Memory B cell (primary cell): ENCODE results near the gene CSNK1G1.

Experiments
- ATAC-seq: fragments of 150-1000 bp; cut with Tn5 transposase; 2 replicates; pipeline ENCODE4 v1.10.0; 2021; ENCODE audit warnings: low read depth, mild to moderate bottlenecking, moderate library complexity
- DNase-seq, 2 donors: peaks; one replicate each; pipeline ENCODE4 v3.0.0; 2022; ENCODE audit warnings: low spot score in 2 of 2
- H3K27ac Mint-ChIP-seq: one replicate; pipeline ENCODE4 v1.8.0; 2022; ENCODE audit warnings: mild to moderate bottlenecking, moderate library complexity, mixed read lengths
- H3K27me3 Mint-ChIP-seq: one replicate; pipeline ENCODE4 v1.8.0; 2022; ENCODE audit warnings: mixed read lengths
- H3K36me3 Mint-ChIP-seq: one replicate; pipeline ENCODE4 v1.8.0; 2022; ENCODE audit warnings: mild to moderate bottlenecking, mixed read lengths
- H3K4me1 Mint-ChIP-seq: one replicate; pipeline ENCODE4 v1.8.0; 2022; ENCODE audit warnings: mixed read lengths
- H3K4me3 Mint-ChIP-seq: one replicate; pipeline ENCODE4 v1.8.0; 2022; ENCODE audit warnings: mild to moderate bottlenecking, moderate library complexity, mixed read lengths
- H3K9me3 Mint-ChIP-seq: one replicate; pipeline ENCODE4 v1.8.0; 2022; ENCODE audit warnings: mixed read lengths

Gene CSNK1G1

GRCh38 chr15:64161688-64162477 lies 194.1 kb downstream of the CSNK1G1 start:
- Mint-ChIP-seq H3K4me1 (peaks cover 49% of the 10 kb centered on the region), H3K27ac (peak overlapping the region; percentile 88), H3K27me3 (no peaks in the 10 kb centered on the region), H3K4me3 (peak overlapping the region; percentile 91), H3K36me3 (peaks cover 27% of the 10 kb centered on the region), H3K9me3 (no peaks in the 10 kb centered on the region)
- no peak for DNase-seq
- no peak for ATAC-seq

GRCh38 chr15:64158363-64159134 lies 197.4 kb downstream of the CSNK1G1 start:
- ATAC-seq (no peak), DNase-seq (no peak)
- no peaks in the 10 kb centered on the region for H3K27me3 Mint-ChIP-seq
- H3K36me3 Mint-ChIP-seq, result peaks cover 39% of the 10 kb centered on the region
- peak overlapping the region; percentile 61 for H3K27ac Mint-ChIP-seq
- peaks cover 46% of the 10 kb centered on the region for H3K4me1 Mint-ChIP-seq
- no peak overlapping the region for H3K4me3 Mint-ChIP-seq
- H3K9me3 Mint-ChIP-seq, result no peaks in the 10 kb centered on the region

GRCh38 chr15:64157599-64158125 lies 198.3 kb downstream of the CSNK1G1 start:
- Mint-ChIP-seq H3K9me3 (no peaks in the 10 kb centered on the region), H3K27ac (peak overlapping the region; percentile 30), H3K4me1 (peaks cover 46% of the 10 kb centered on the region), H3K36me3 (peaks cover 39% of the 10 kb centered on the region), H3K27me3 (no peaks in the 10 kb centered on the region), H3K4me3 (no peak overlapping the region)
- ATAC-seq (no peak), DNase-seq (no peak)

DNA sequence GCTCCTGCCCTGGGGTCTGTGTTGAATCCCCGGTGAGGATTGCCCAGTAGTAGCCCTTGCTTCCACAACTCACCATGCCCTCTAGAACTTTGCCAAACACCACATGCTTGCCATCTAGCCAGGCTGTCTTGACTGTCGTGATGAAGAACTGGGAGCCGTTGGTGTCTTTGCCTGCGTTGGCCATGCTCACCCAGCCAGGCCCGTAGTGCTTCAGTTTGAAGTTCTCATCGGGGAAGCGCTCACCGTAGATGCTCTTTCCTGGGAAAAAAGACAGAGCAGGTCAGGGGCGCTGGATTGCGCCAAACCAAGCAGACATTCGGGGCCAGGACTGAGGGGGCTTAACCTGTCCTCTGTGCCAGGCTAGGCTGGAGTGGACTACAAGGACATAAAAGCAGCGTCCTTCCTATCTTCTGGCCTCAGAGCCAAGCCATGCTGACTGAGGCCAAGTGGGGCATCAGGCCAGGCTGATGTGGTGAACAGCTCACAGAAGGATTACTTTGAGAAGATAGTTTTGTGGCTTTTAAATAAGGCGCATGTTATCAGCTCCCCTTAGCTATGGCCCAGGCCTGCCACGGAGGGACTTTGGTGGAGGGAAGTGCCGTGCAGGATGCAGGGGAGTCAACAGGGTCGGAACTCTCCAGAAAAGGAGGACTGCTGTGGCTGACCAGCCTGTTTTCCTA lies 199.2 kb downstream of the CSNK1G1 start:
- H3K9me3 Mint-ChIP-seq, result no peaks in the 10 kb centered on the region
- peaks cover 42% of the 10 kb centered on the region for H3K4me1 Mint-ChIP-seq
- ATAC-seq, result no peak
- no peak for DNase-seq
- no peak overlapping the region for H3K27ac Mint-ChIP-seq
- peaks cover 39% of the 10 kb centered on the region for H3K36me3 Mint-ChIP-seq
- H3K27me3 Mint-ChIP-seq, result no peaks in the 10 kb centered on the region
- H3K4me3 Mint-ChIP-seq, result no peak overlapping the region

- H3K27me3 Mint-ChIP-seq, result no peaks in the 10 kb centered on the region
- H3K36me3 Mint-ChIP-seq, result peaks cover 39% of the 10 kb centered on the region
- peaks cover 44% of the 10 kb centered on the region for H3K4me1 Mint-ChIP-seq
These were observed 199.9 kb downstream of the CSNK1G1 start for GRCh38 chr15:64155802-64156651.

GRCh38 chr15:64153480-64154367 lies 202.2 kb downstream of the CSNK1G1 start:
- Mint-ChIP-seq H3K27ac (peak overlapping the region; percentile 85), H3K4me1 (peaks cover 44% of the 10 kb centered on the region), H3K27me3 (no peaks in the 10 kb centered on the region), H3K4me3 (peak overlapping the region; percentile 89), H3K36me3 (peaks cover 27% of the 10 kb centered on the region), H3K9me3 (no peaks in the 10 kb centered on the region)
- peak; percentile 97 to 98 for DNase-seq
- peak; percentile 77 for ATAC-seq

More at GRCh38 chr15:64155802-64156651, 199.9 kb downstream of the CSNK1G1 start:
- H3K4me3 Mint-ChIP-seq, result no peak overlapping the region
- ATAC-seq (no peak), DNase-seq (no peak)
- peak overlapping the region; percentile 62 for H3K27ac Mint-ChIP-seq
- H3K9me3 Mint-ChIP-seq, result no peaks in the 10 kb centered on the region

- no peaks in the 10 kb centered on the region for H3K9me3 Mint-ChIP-seq
- ATAC-seq (peak; percentile 42), DNase-seq (peak; percentile 22 to 53)
- H3K4me1 Mint-ChIP-seq, result peaks cover 38% of the 10 kb centered on the region
- H3K4me3 Mint-ChIP-seq, result peak overlapping the region; percentile 89
- H3K36me3 Mint-ChIP-seq, result peaks cover 19% of the 10 kb centered on the region
- H3K27me3 Mint-ChIP-seq, result no peaks in the 10 kb centered on the region
- peak overlapping the region; percentile 85 for H3K27ac Mint-ChIP-seq
These were observed 203.2 kb downstream of the CSNK1G1 start for GRCh38 chr15:64152507-64153387.

DNA sequence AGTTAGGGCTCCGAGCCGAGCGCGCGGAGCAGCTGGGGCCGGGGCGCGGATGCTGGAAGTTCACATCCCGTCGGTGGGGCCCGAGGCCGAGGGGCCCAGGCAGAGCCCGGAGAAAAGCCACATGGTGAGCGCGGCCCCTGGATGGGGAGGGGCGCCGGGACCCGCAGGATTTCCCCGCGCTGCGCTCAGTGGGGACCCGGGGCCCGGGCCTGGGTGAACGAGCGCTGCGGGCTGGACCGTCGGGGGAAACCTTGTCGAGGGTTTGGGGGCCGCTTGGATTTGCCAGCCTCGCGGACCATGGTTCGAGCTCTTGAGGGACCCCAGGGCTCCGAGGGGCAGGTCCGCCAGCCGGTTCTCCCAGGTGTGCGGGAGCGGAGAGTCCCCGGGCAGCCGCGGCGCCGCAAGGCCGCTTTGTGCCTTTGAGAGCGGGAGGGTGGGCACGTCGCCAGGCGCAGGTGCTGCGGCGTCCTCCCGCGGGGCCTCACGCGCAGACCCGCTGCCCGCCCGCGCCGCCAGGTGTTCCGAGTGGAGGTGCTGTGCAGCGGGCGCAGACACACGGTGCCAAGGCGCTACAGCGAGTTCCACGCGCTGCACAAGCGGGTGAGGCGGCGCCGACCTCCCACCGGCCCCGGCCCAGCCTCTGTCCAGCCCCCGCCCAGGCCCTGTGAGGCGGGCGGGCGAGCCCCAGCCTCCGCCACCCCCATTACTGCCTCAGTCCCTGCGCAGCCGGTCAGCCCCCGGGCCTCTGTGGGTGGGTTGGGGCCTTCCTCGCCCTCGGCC lies 204.1 kb downstream of the CSNK1G1 start, which contains the start of gene SNX22:
SNX22 (plus strand) TSS at position 5 of the 780 bp plus-strand sequence; CDS start at position 50, 45 bp downstream.
- DNase-seq (peak; percentile 40 to 59), ATAC-seq (peak; percentile 16)
- Mint-ChIP-seq H3K27ac (peak within 1 kb of the TSS; percentile 89), H3K9me3 (no peaks in the 10 kb centered on the region), H3K36me3 (peaks cover 12% of the 10 kb centered on the region), H3K4me3 (peak within 1 kb of the TSS; percentile 89), H3K27me3 (no peaks in the 10 kb centered on the region), H3K4me1 (peaks cover 32% of the 10 kb centered on the region)

DNA sequence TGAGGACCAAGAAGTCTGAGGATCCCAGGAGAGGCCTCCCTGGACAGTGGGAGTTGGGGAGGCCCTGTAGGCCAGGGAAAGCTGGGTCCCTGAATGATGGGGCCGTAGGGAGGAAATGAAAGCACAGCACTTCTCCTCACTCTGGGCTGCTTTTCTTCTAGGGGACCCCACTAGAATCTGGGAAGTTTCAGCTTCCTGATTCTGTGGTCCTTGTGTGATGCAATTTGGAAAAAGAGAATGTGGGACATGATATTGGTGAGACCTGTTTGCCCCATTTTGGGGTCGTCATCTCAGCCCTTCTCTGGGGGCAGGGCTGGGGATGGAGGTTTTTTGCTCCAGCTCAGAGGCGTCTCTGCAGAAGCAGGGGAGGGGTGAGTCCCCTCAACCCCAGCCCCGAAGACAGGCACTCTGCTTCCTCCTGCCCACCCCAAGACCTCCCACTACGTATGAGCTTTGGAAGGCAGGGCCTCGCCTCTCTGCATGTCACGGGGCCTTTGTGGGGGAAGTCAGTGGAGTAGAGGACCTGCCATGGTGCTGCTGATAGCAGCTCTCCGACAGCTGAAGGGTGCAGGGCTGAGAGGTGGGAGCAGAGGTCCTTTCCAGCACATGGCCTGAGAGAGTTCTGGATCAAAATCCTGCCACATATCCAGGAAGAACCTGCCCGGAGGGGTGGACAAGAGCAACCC lies 205.9 kb downstream of the CSNK1G1 start:
- DNase-seq (no peak), ATAC-seq (no peak)
- no peaks in the 10 kb centered on the region for H3K9me3 Mint-ChIP-seq
- peaks cover 31% of the 10 kb centered on the region for H3K4me1 Mint-ChIP-seq
- peaks cover 4% of the 10 kb centered on the region for H3K36me3 Mint-ChIP-seq
- peak overlapping the region; percentile 9 for H3K27ac Mint-ChIP-seq
- H3K4me3 Mint-ChIP-seq, result peak overlapping the region; percentile 43
- no peaks in the 10 kb centered on the region for H3K27me3 Mint-ChIP-seq

DNA sequence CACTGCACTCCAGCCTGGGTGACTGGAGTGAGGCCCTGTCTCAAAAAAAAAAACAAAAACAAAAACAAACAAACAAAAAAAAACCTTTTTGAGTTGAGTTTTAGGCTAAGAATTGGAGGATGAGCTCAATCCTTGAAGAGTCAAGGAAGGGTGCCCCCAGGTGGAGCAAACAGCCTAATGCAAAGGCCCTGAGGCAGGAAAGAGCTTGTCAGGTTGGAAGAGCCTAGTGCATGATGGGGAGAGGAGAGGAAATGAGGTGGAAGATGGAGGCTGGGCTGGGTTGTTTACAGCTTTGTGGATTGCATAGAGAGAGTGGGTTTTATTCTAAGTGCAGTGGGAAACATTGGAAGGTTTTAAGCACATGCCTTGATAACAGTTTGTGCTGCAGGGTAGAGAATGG lies 206.5 kb downstream of the CSNK1G1 start:
- DNase-seq (no peak), ATAC-seq (no peak)
- H3K4me3 Mint-ChIP-seq, result peak overlapping the region; percentile 9
- H3K9me3 Mint-ChIP-seq, result no peaks in the 10 kb centered on the region
- H3K4me1 Mint-ChIP-seq, result peaks cover 35% of the 10 kb centered on the region
- peak overlapping the region; percentile 9 for H3K27ac Mint-ChIP-seq
- no peaks in the 10 kb centered on the region for H3K27me3 Mint-ChIP-seq
- peaks cover 2% of the 10 kb centered on the region for H3K36me3 Mint-ChIP-seq

DNA sequence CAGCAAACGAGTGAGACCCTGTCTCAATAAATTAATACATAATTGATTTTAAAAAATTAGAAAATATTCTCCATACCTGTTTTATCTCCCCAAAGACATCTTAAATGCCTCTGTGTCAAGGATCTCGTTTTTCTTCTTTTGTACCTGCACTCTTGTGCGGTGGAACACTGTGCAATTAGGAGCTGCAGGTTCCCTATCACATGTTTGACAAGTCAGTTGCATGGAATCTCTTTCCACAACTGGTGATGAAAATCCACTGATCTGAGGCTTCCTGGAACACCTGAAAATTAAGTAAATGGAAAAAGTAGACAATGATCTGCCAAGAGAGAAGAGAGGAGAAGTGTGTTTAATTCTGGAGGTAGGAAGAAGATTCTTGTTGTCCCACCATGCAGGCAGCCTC lies 207.4 kb downstream of the CSNK1G1 start:
- H3K36me3 Mint-ChIP-seq, result no peaks in the 10 kb centered on the region
- H3K9me3 Mint-ChIP-seq, result no peaks in the 10 kb centered on the region
- no peak for ATAC-seq
- no peak for DNase-seq
- H3K4me3 Mint-ChIP-seq, result no peak overlapping the region
- no peak overlapping the region for H3K27ac Mint-ChIP-seq
- no peaks in the 10 kb centered on the region for H3K27me3 Mint-ChIP-seq
- peaks cover 34% of the 10 kb centered on the region for H3K4me1 Mint-ChIP-seq
